CD4-positive, CD25-positive, alpha-beta regulatory T cell (primary cell): ENCODE results near the gene MRPS34. TPM values are rescaled to one million over a fixed set of nuclear protein-coding genes. Genes with fewer than 3 reads are reported as not detected.
"Not testable (repeated sequence)": the region's sequence is repeated elsewhere in the genome, so short reads cannot be mapped to it uniquely, and the experiment has no call there.

Experiments
- ATAC-seq, 2 donors: fragments of 150-1000 bp; cut with Tn5 transposase; one replicate each; pipeline ENCODE4 v1.10.0; 2021; ENCODE audit warnings: low read depth in 2 of 2, moderate number of reproducible peaks in 2 of 2, moderate library complexity in 1 of 2
- DNase-seq, 3 donors: peaks; one replicate each; pipeline versions ENCODE4 v3.0.0 to v3.0.0-alpha.2; 2012 to 2022; ENCODE audit warnings: mixed read lengths in 1 of 3
- H3K27ac ChIP-seq: one replicate; pipeline ENCODE4 v1.7.0; 2013; ENCODE audit warnings: mild to moderate bottlenecking, low read length; ENCODE audit not compliant: insufficient read depth, poor library complexity, severe bottlenecking
- H3K27me3 ChIP-seq: one replicate; pipeline ENCODE4 v1.7.0; 2013; ENCODE audit warnings: low read length; ENCODE audit not compliant: control insufficient read depth, insufficient read depth
- H3K36me3 ChIP-seq: one replicate; pipeline ENCODE4 v1.7.0; 2013; ENCODE audit warnings: mild to moderate bottlenecking, low read length, moderate library complexity; ENCODE audit not compliant: control insufficient read depth, insufficient read depth
- H3K4me1 ChIP-seq: 2 replicates; pipeline ENCODE4 v1.7.0; 2013; ENCODE audit warnings: mild to moderate bottlenecking, low read length; ENCODE audit not compliant: insufficient read depth, control insufficient read depth, poor library complexity, severe bottlenecking
- H3K4me3 ChIP-seq: one replicate; pipeline ENCODE4 v1.7.0; 2013; ENCODE audit warnings: low read depth, mild to moderate bottlenecking, low read length, moderate library complexity
- H3K9me3 ChIP-seq, 2 experiments: 1 replicate in 1 of 2; 2 replicates in 1 of 2; pipeline ENCODE4 v1.7.0; 2013; ENCODE audit warnings: low read length in 2 of 2, mild to moderate bottlenecking in 1 of 2, moderate library complexity in 1 of 2; ENCODE audit not compliant: control insufficient read depth in 2 of 2
- H3K27ac Mint-ChIP-seq, 3 donors: one replicate each; pipeline ENCODE4 v1.8.0; 2020 to 2022; ENCODE audit warnings: mild to moderate bottlenecking in 3 of 3, mixed read lengths in 3 of 3, moderate library complexity in 2 of 3
- H3K27me3 Mint-ChIP-seq: one replicate; pipeline ENCODE4 v1.8.0; 2022; ENCODE audit warnings: mild to moderate bottlenecking, mixed read lengths
- H3K36me3 Mint-ChIP-seq: one replicate; pipeline ENCODE4 v1.8.0; 2020; ENCODE audit warnings: mixed read lengths
- H3K4me1 Mint-ChIP-seq, 4 donors: one replicate each; pipeline ENCODE4 v1.8.0; 2020 to 2022; ENCODE audit warnings: mixed read lengths in 4 of 4, mild to moderate bottlenecking in 1 of 4
- H3K4me3 Mint-ChIP-seq, 4 donors: one replicate each; pipeline ENCODE4 v1.8.0; 2020 to 2022; ENCODE audit warnings: mild to moderate bottlenecking in 4 of 4, mixed read lengths in 4 of 4, moderate library complexity in 3 of 4
- H3K9me3 Mint-ChIP-seq, 7 donors: one replicate each; pipeline ENCODE4 v1.8.0; 2020 to 2022; ENCODE audit warnings: mixed read lengths in 7 of 7, mild to moderate bottlenecking in 3 of 7, moderate library complexity in 2 of 7
- polyA plus RNA-seq, 4 donors: library from polyadenylated mRNA; unstranded; fragments of 300-500 nt; fragmentation: Illumina TruSeq; gene quantifications; one replicate each; pipeline ENCODE4 v1.2.3, GENCODE V29; 2021
- total RNA-seq: library from RNA; stranded (reverse); gene quantifications from one replicate; pipeline ENCODE4 v1.2.3, GENCODE V29; 2022

MRPS34 gene
- total and polyA plus RNA-seq, 5 donors from 2014 or later = 46.5 to 176 (median 152) TPM

DNA sequence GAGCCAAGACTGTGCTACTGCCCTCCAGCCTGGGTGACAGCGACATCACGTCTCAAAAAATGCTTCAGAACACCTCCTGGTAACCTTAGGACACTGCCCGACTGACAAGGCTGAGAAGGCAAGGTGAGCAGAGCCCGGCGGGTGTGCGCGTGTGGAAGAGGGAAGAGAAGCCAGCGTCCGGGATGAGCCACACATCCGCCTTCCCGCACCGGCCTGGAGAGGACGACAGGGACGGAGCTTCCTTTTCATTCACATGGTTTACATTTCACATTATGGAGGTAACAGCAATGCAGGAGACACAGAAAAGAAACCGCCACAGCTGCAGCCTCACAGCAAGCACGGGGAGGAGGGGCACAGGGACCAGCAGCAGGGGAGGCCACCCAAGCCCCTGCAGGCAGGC is 37.2 kb upstream of the MRPS34 start:
- H3K9me3 Mint-ChIP-seq = no peaks in the 10 kb centered on the region
- no peak overlapping the region for H3K4me3 Mint-ChIP-seq
- no peaks in the 10 kb centered on the region for H3K27me3 ChIP-seq
- H3K9me3 ChIP-seq = no peaks in the 10 kb centered on the region
- ATAC-seq (no peak), DNase-seq (no peak)
- no peaks in the 10 kb centered on the region for H3K4me1 ChIP-seq
- H3K27ac ChIP-seq = no peak overlapping the region
- peaks cover 0 to 9% (median 6%) of the 10 kb centered on the region in 4 donors for H3K4me1 Mint-ChIP-seq
- H3K27me3 Mint-ChIP-seq = no peaks in the 10 kb centered on the region
- H3K36me3 Mint-ChIP-seq = peaks cover 27% of the 10 kb centered on the region
- no peak overlapping the region for H3K27ac Mint-ChIP-seq
- H3K4me3 ChIP-seq = no peak overlapping the region
- peaks cover 34% of the 10 kb centered on the region for H3K36me3 ChIP-seq

DNA sequence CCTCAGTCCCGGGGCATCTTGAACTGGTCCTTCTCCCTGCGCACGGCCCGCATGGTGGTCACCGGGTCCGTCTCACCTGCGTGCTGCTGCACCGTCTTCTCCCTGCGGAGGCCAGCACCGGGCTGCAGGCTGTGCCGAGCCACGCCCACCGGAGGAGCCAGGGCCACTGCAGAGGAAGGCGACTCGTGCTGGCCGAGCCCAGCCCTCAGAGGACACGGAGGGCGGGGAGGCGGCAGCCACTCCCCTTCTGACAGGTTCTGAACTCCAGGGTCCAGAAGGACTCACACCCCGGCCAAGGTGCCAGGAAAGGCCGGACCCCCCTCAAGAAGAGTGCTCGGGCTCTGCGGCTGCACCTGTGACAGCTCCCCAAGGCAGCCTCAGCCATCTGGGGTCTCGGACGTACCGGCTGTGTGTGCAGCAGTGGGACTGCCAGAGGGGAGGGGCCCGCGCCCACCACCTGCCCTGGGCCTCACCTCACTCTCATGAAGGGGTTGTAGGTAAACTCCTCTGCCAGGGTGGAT is 36.4 kb upstream of the MRPS34 start:
- H3K4me1 ChIP-seq = no peaks in the 10 kb centered on the region
- no peak overlapping the region for H3K27ac ChIP-seq
- H3K36me3 ChIP-seq = peaks cover 30% of the 10 kb centered on the region
- Mint-ChIP-seq H3K4me3 (no peak overlapping the region), H3K4me1 (peaks cover 0 to 9% (median 6%) of the 10 kb centered on the region in 4 donors), H3K9me3 (no peaks in the 10 kb centered on the region), H3K27ac (no peak overlapping the region), H3K27me3 (no peaks in the 10 kb centered on the region), H3K36me3 (peaks cover 24% of the 10 kb centered on the region)
- H3K4me3 ChIP-seq = no peak overlapping the region
- no peak for ATAC-seq
- H3K27me3 ChIP-seq = no peaks in the 10 kb centered on the region
- no peak for DNase-seq
- H3K9me3 ChIP-seq = no peaks in the 10 kb centered on the region

DNA sequence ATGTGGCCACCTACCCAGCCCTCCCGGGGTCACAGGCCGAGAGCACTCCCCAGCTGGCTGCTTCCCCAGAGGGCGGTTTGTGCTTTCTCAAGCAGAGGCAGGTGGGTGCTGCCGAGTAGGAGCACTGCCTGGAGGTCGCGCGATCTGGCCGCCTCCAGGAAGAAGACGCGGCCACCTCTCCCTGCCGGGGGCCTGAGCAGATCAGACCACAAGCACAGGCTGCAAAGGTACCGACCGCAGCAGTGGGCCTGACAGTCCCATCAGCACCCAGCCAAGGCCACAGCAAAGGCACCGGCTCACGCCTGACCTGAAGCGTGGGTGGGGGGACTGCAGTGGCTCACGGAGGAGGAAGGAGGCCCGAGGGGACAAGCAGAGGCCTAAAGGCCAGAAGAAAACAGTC is 35.8 kb upstream of the MRPS34 start:
- DNase-seq (no peak), ATAC-seq (no peak)
- H3K27ac ChIP-seq = no peak overlapping the region
- no peak overlapping the region for H3K27ac Mint-ChIP-seq
- peaks cover 21% of the 10 kb centered on the region for H3K36me3 Mint-ChIP-seq
- no peak overlapping the region for H3K4me3 Mint-ChIP-seq
- no peak overlapping the region for H3K4me3 ChIP-seq
- H3K27me3 ChIP-seq = no peaks in the 10 kb centered on the region
- no peaks in the 10 kb centered on the region for H3K9me3 Mint-ChIP-seq
- H3K27me3 Mint-ChIP-seq = no peaks in the 10 kb centered on the region
- peaks cover 0 to 9% (median 6%) of the 10 kb centered on the region in 4 donors for H3K4me1 Mint-ChIP-seq
- peaks cover 27% of the 10 kb centered on the region for H3K36me3 ChIP-seq
- no peaks in the 10 kb centered on the region for H3K4me1 ChIP-seq
- H3K9me3 ChIP-seq = no peaks in the 10 kb centered on the region

DNA sequence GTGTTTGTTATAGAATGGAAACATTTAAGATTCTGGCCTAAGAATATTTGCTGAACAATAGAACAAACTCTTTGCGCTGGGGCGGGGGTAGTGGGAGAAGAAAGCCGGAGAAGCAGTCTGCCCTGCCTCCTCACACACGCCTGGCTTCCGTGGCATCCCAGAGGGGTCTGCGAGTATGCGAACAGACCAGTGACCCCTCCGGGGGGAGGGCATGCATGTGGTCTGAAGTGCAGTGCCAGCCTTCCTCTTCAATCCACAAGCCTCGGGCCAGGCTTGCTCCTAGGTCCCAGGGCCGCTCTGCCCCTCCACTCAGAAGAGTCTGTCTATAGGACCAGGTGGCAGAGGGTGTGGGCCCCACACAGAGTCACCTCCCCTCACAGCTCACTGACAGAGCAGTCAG is 34.7 kb upstream of the MRPS34 start:
- no peak overlapping the region for H3K4me3 Mint-ChIP-seq

DNA sequence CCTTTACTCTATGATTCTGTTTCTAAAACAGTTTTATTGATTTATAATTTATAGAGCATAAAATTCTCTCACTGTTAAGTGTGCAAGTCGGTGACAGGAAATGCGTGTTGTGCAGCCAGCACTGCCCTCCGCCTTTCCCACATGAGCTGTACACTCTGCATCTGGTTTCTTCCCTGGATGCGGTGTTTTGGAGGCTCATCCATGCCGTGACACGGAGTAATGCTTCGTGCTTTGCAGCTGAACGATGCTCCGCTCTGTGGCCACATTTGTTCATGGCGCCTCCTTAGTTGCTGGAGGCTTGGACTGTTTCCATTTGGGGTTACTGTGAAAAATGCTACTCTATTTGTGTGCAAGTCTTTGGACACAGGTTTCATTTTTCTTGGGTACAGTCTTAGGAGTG is 27.8 kb upstream of the MRPS34 start:
- Mint-ChIP-seq H3K27me3 (no peaks in the 10 kb centered on the region), H3K9me3 (peaks cover 0 to 17% (median 2%) of the 10 kb centered on the region in 7 donors), H3K4me3 (no peak overlapping the region), H3K36me3 (peaks cover 6% of the 10 kb centered on the region), H3K27ac (peak overlapping the region in 1 of 3 donors; percentile 5), H3K4me1 (peaks cover 0 to 2% (median 0%) of the 10 kb centered on the region in 4 donors)
- H3K4me3 ChIP-seq = no peak overlapping the region
- ATAC-seq (no peak), DNase-seq (no peak)
- H3K27ac ChIP-seq = no peak overlapping the region
- no peaks in the 10 kb centered on the region for H3K4me1 ChIP-seq
- peaks cover 3 to 15% of the 10 kb centered on the region in 2 experiments for H3K9me3 ChIP-seq
- H3K27me3 ChIP-seq = no peaks in the 10 kb centered on the region
- no peaks in the 10 kb centered on the region for H3K36me3 ChIP-seq

More for the DNA sequence above, 34.7 kb upstream of the MRPS34 start:
- no peaks in the 10 kb centered on the region for H3K4me1 ChIP-seq
- peaks cover 20% of the 10 kb centered on the region for H3K36me3 ChIP-seq
- no peaks in the 10 kb centered on the region for H3K27me3 ChIP-seq
- H3K27ac ChIP-seq = no peak overlapping the region
- no peak overlapping the region for H3K4me3 ChIP-seq
- Mint-ChIP-seq H3K36me3 (peaks cover 14% of the 10 kb centered on the region), H3K4me1 (no peaks in the 10 kb centered on the region), H3K9me3 (no peaks in the 10 kb centered on the region), H3K27ac (no peak overlapping the region), H3K27me3 (no peaks in the 10 kb centered on the region)
- no peaks in the 10 kb centered on the region for H3K9me3 ChIP-seq
- DNase-seq (no peak), ATAC-seq (no peak)

DNA sequence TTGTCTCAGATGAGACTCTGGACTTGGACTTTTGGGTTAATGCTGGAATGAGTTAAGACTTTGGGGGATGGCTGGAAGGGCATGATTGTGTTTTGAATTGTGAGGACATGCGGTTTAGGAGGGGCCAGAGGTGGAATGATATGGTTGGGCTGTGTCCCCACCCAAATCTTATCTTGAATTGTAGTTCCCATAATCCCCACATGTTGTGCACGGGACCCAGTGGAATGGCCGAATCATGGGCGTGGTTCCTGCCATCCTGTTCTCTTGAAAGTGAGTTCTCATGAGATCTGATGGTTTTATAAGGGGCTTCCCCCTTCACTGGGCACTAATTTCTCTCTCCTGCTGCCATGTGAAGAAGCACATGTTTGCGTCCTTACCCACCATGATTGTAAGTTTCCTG is 26.3 kb upstream of the MRPS34 start:
- H3K36me3 ChIP-seq, H3K27me3 ChIP-seq, H3K27ac ChIP-seq, H3K4me3 Mint-ChIP-seq, H3K36me3 Mint-ChIP-seq, H3K27ac Mint-ChIP-seq, H3K27me3 Mint-ChIP-seq, H3K4me1 ChIP-seq, ATAC-seq, H3K4me3 ChIP-seq, DNase-seq, H3K4me1 Mint-ChIP-seq: not testable (repeated sequence)
- H3K9me3 ChIP-seq = peaks cover 3 to 15% of the 10 kb centered on the region in 2 experiments
- peaks cover 0 to 17% (median 2%) of the 10 kb centered on the region in 7 donors for H3K9me3 Mint-ChIP-seq

DNA sequence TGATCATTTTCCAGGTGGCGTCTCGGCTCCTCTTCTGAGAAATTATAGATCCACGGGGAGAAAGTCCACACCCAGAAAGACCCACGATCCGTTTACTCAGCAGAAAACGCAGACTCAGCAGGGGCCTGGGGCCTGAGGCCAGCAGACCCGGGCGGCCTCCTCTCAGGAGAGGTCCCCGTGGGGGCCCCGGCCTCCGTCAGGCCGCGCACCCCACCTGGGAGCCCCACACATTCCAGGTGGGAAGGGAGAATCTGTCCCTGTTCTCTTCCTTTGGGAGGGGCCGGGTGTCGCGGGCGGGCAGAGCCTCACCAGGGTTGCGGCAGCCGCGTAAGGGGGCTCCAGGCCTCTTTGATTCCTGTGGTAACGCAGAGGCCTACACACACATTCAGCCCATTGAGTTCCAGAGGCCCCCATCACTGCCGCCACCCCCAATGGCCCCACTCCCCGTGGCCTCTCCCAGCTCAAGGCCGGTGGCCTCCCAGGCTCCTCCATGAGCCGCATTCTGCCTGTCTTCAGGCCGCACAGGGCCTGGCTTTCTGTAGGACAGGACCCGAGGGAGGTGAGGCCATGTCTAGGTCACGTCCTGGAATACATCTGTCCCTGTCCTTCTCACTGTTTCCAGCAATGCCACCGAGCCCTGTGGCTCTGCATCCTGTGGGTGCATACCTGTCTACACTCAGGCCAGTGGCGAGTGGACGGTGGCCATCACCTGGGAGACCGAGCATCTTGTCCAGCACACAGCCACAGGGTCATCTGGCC is 22.2 kb upstream of the MRPS34 start:
- Mint-ChIP-seq H3K27ac (no peak overlapping the region), H3K9me3 (peaks cover 0 to 13% (median 2%) of the 10 kb centered on the region in 7 donors)
- no peak for DNase-seq

More for the DNA sequence above, 22.2 kb upstream of the MRPS34 start:
- no peak for ATAC-seq
- peaks cover 0 to 2% (median 0%) of the 10 kb centered on the region in 4 donors for H3K4me1 Mint-ChIP-seq
- no peaks in the 10 kb centered on the region for H3K4me1 ChIP-seq
- H3K36me3 Mint-ChIP-seq = peaks cover 3% of the 10 kb centered on the region
- no peak overlapping the region for H3K4me3 Mint-ChIP-seq
- no peaks in the 10 kb centered on the region for H3K27me3 ChIP-seq
- no peak overlapping the region for H3K27ac ChIP-seq
- peaks cover 3 to 15% of the 10 kb centered on the region in 2 experiments for H3K9me3 ChIP-seq
- H3K36me3 ChIP-seq = no peaks in the 10 kb centered on the region
- no peak overlapping the region for H3K4me3 ChIP-seq
- no peaks in the 10 kb centered on the region for H3K27me3 Mint-ChIP-seq
